ENCODE results near the gene ARSB. TPM values are rescaled to one million over a fixed set of nuclear protein-coding genes. Genes with fewer than 3 reads are reported as not detected.
"Not testable (repeated sequence)": the region's sequence is repeated elsewhere in the genome, so short reads cannot be mapped to it uniquely, and the experiment has no call there.

ARSB gene
- total and polyA plus RNA-seq, 8 donors = 0.58 to 35.6 (median 7.6) TPM

DNA sequence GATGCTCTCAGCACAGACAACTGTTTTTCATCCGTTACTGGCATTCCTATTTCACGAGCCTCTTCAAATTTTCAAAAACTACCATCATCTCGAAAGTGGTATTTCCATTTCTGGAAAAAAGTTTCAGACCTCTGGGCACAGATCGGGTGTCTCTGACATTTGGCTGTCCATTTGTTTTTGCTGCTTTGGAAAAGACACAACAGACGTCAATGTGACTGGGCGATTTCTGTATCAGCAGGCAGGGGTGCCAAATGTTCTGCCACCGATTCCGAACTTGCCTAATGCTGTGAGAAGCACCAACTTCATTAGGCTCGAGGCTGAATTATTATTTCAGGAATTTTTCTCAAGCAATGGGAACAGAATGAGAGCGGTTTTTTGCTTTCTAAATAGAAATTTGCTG is 105.6 kb downstream of the ARSB start:
- H3K27me3 ChIP-seq = no peaks in the 10 kb centered on the region
- no peak for DNase-seq
- TF ChIP-seq POLR2AphosphoS5 (IDR thresholded peaks at IDR 0.05) (no peak), EP300 (IDR thresholded peaks at IDR 0.05) (no peak), POLR2A (IDR thresholded peaks at IDR 0.05) (no peak)
- TF ChIP-seq, protein P1, sequence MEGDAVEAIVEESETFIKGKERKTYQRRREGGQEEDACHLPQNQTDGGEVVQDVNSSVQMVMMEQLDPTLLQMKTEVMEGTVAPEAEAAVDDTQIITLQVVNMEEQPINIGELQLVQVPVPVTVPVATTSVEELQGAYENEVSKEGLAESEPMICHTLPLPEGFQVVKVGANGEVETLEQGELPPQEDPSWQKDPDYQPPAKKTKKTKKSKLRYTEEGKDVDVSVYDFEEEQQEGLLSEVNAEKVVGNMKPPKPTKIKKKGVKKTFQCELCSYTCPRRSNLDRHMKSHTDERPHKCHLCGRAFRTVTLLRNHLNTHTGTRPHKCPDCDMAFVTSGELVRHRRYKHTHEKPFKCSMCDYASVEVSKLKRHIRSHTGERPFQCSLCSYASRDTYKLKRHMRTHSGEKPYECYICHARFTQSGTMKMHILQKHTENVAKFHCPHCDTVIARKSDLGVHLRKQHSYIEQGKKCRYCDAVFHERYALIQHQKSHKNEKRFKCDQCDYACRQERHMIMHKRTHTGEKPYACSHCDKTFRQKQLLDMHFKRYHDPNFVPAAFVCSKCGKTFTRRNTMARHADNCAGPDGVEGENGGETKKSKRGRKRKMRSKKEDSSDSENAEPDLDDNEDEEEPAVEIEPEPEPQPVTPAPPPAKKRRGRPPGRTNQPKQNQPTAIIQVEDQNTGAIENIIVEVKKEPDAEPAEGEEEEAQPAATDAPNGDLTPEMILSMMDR (IDR thresholded peaks at IDR 0.05) = no peak
- intact Hi-C loops (cut with DNase I; ENCODE audit: low total_unique reads) = no loop called here
- no peaks in the 10 kb centered on the region for H3K36me3 ChIP-seq
- no peaks in the 10 kb centered on the region for H3K4me1 ChIP-seq
- H3K27ac ChIP-seq = no peak overlapping the region
- 93 to 96% (median 94%) methylated on average over 10 of the region's 10 CpGs for WGBS, 5 donors
- H3K4me3 ChIP-seq = no peak overlapping the region
- no peaks in the 10 kb centered on the region for H3K9me3 ChIP-seq

DNA sequence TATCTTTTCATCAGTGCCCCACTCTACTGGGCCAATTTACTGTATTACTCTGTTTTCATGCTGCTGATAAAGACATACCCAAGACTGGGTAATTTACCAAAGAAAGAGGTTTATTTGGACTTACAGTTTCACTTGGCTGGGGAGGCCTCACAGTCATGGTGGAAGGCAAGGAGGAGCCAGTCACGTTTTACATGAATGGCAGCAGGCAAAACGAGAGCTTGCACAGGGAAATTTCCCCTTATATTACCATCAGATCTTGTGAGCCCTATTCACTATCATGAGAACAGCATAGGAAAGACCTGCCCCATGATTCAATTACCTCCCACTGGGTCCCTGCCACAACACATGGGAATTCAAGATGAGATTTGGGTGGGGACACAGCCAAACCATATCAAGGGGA is 119.0 kb downstream of the ARSB start:
- H3K4me3 ChIP-seq; H3K36me3 ChIP-seq; H3K9me3 ChIP-seq; H3K27ac ChIP-seq; H3K4me1 ChIP-seq; DNase-seq; intact Hi-C loops (cut with DNase I; ENCODE audit: low total_unique reads); H3K27me3 ChIP-seq: not testable (repeated sequence)
- WGBS, 5 donors = 83 to 95% (median 93%) methylated on average over 2 of the region's 2 CpGs

DNA sequence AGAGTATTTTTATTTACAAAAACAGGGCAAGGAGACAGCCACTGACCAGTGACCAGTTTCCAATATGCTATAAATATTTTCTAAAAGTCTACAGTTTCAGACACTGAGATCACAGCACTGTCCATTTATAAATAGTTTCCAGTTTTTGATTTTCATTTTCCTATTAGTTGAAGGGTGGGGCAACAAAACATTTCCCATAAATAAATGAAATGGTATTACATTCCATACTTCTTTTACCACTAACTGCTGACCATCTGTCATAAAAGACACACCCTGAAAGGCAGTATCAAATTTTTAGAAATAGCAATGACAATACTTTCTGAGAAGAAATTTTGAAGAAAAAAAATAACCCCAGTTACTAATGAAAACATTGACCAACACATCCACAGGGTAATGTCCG is 126.7 kb downstream of the ARSB start:
- intact Hi-C loops (cut with DNase I; ENCODE audit: low total_unique reads) = no loop called here
- Histone ChIP-seq H3K4me1 (no peaks in the 10 kb centered on the region), H3K27ac (no peak overlapping the region), H3K9me3 (peaks cover 0 to 13% (median 3%) of the 10 kb centered on the region in 4 donors), H3K36me3 (no peaks in the 10 kb centered on the region), H3K4me3 (no peak overlapping the region), H3K27me3 (no peaks in the 10 kb centered on the region)
- TF ChIP-seq POLR2AphosphoS5 (IDR thresholded peaks at IDR 0.05) = no peak
- TF ChIP-seq, protein P1 (IDR thresholded peaks at IDR 0.05) = no peak
- TF ChIP-seq POLR2A (IDR thresholded peaks at IDR 0.05) = no peak
- no peak for TF ChIP-seq EP300 (IDR thresholded peaks at IDR 0.05)
- no peak for DNase-seq
- WGBS, 5 donors = 74 to 88% (median 82%) methylated on average over 1 of the region's 1 CpG

DNA sequence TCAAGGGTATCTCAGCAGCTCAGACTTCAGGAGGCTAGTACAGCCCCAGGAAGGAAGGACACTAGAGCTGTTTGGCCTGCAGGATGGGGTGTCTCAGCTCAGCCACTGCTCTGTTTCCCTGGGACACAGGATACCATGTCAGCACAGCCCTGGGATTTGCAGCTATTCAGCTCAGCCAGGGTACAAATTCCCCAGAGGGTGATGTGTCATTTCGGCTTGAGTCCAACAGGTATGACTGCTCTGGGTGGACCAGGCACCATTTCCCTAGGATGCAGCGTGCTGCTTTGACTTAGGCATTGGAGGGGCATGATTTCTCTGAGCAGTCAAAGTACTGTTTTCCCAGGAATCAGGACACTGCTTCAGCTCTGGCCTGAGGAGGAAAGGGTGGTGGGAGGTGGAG is 130.1 kb downstream of the ARSB start:
- Histone ChIP-seq H3K36me3 (no peaks in the 10 kb centered on the region), H3K27me3 (no peaks in the 10 kb centered on the region), H3K4me3 (no peak overlapping the region), H3K27ac (no peak overlapping the region), H3K4me1 (no peaks in the 10 kb centered on the region), H3K9me3 (peaks cover 0 to 8% (median 4%) of the 10 kb centered on the region in 4 donors)
- TF ChIP-seq, protein P1 (IDR thresholded peaks at IDR 0.05) = no peak
- no peak for TF ChIP-seq EP300 (IDR thresholded peaks at IDR 0.05)
- no peak for DNase-seq
- WGBS, 5 donors = 78 to 98% (median 94%) methylated on average over 2 of the region's 2 CpGs; no CpG with 5 or more reads in 1 of the 5 donors
- intact Hi-C loops (cut with DNase I; ENCODE audit: low total_unique reads) = no loop called here

DNA sequence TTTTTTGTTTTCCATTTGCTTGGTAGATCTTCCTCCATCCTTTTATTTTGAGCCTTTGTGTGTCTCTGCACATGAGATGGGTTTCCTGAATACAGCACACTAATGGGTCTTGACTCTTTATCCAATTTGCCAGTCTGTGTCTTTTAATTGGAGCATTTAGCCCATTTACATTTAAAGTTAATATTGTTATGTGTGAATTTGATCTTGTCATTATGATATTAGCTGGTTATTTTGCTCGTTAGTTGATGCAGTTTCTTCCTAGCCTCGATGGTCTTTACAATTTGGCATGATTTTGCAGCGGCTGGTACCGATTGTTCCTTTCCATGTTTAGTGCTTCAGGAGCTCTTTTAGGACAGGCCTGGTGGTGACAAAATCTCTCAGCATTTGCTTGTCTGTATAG is 133.2 kb downstream of the ARSB start:
- H3K4me3 ChIP-seq; DNase-seq; H3K9me3 ChIP-seq; intact Hi-C loops (cut with DNase I; ENCODE audit: low total_unique reads); H3K27me3 ChIP-seq; H3K36me3 ChIP-seq; H3K4me1 ChIP-seq; H3K27ac ChIP-seq: not testable (repeated sequence)
- 90 to 100% (median 98%) methylated on average over 2 to 4 of the region's 4 CpGs for WGBS, 5 donors

DNA sequence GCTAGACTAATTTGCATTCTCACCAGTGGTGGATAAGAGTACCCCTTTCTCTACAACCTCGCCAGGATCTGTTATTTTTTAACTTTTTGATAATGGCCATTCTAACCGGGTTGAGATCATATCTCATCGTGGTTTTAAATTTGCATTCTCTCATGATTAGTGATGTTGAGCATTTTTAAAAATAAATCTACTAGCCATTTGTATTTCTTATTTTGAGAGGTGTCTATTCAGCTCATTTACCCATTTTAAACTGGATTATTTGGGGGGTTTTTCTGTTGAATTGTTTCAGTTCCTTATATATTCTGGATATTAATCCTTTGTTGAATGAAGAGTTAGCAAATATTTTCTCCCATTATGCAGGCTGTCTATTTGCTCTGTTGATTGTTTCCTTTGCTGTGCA is 139.6 kb downstream of the ARSB start:
- TF ChIP-seq POLR2A (IDR thresholded peaks at IDR 0.05) (no peak), POLR2AphosphoS5 (IDR thresholded peaks at IDR 0.05) (no peak), EP300 (IDR thresholded peaks at IDR 0.05) (no peak)
- TF ChIP-seq, protein P1 (IDR thresholded peaks at IDR 0.05) = no peak
- no peak for DNase-seq
- no peaks in the 10 kb centered on the region for H3K27me3 ChIP-seq
- intact Hi-C loops (cut with DNase I; ENCODE audit: low total_unique reads) = no loop called here
- H3K9me3 ChIP-seq = no peaks in the 10 kb centered on the region
- H3K27ac ChIP-seq = no peak overlapping the region
- no peaks in the 10 kb centered on the region for H3K36me3 ChIP-seq
- WGBS, 5 donors = 60 to 73% (median 70%) methylated on average over 3 of the region's 3 CpGs
- no peaks in the 10 kb centered on the region for H3K4me1 ChIP-seq
- no peak overlapping the region for H3K4me3 ChIP-seq
